A549 (cell line): Measurements from ENCODE around the gene SLX9. TPM values are rescaled to one million over a fixed set of nuclear protein-coding genes. Genes with fewer than 3 reads are reported as not detected.

ENCODE experiments used
- ATAC-seq, 2 experiments: fragments of 200-7000 bp in 1 of 2; fragments of >200 bp in 1 of 2; cut with Nextera tagmentation in 1 of 2; cut with Tn5 transposase in 1 of 2; 3 replicates each; pipeline versions ENCODE4 v1.8.0 to v1.9.1; 2018 to 2020; ENCODE audit warnings: mild to moderate bottlenecking in 1 of 2, moderate library complexity in 1 of 2
- CTCF ChIA-PET: fragments of 300-600 bp; sonication (Branson Sonifier 250); formaldehyde crosslinking; extraction: SDS; loops from one replicate; lab custom pipeline; 2021; ENCODE audit warnings: antibody characterized with exemption, inconsistent platforms; lab: Yijun Ruan, JAX
- POLR2A ChIA-PET: fragments of 350-600 bp; formaldehyde crosslinking; extraction: SDS; loops from one replicate; lab custom pipeline; 2021; ENCODE audit warnings: antibody characterized with exemption, inconsistent platforms; lab: Yijun Ruan, JAX
- DNase-seq, 2 experiments: peaks; one replicate each; pipeline versions ENCODE4 v3.0.0 to v3.0.0-alpha.2; 2011 to 2016; ENCODE audit warnings: low read depth in 1 of 2, low spot score in 1 of 2
- FAIRE-seq: peaks from 2 replicates; lab custom pipeline; 2011; peaks lifted over from hg19 to GRCh38; lab: Jason Lieb, UNC
- H3K27ac ChIP-seq, 2 experiments: fragments of >200 bp; sonication (Bioruptor Twin); formaldehyde crosslinking; 3 replicates each; pipeline ENCODE4 v1.5.1; 2016 to 2017
- H3K4me1 ChIP-seq: fragments of >200 bp; sonication (Bioruptor Twin); formaldehyde crosslinking; 3 replicates; pipeline ENCODE4 v1.6.1; 2016
- H3K4me2 ChIP-seq: fragments of >200 bp; sonication (Bioruptor Twin); formaldehyde crosslinking; 3 replicates; pipeline ENCODE4 v1.6.1; 2016
- H3K4me3 ChIP-seq: fragments of >200 bp; sonication (Bioruptor Twin); formaldehyde crosslinking; 3 replicates; pipeline ENCODE4 v1.5.1; 2016
- H3K9me3 ChIP-seq: fragments of >200 bp; sonication (Bioruptor Twin); formaldehyde crosslinking; 3 replicates; pipeline ENCODE4 v1.6.1; 2016
- ATOH8 ChIP-seq: fragments of 250-450 bp; sonication (Bioruptor Pico); IDR thresholded peaks from 2 replicates; pipeline ENCODE4 v1.5.0; 2020; ENCODE audit warnings: low read depth, mild to moderate bottlenecking, moderate library complexity
- BHLHE40 ChIP-seq: IDR thresholded peaks from 2 replicates; pipeline ENCODE4 v1.6.1; 2012; ENCODE audit warnings: low read depth, low read length, inconsistent platforms
- CBX8 ChIP-seq: fragments of 200-600 bp; sonication (generic); IDR thresholded peaks from 2 replicates; pipeline ENCODE4 v1.6.1; 2016
- CEBPB ChIP-seq, 2 experiments: fragments of >200 bp in 1 of 2; sonication (Bioruptor Twin) in 1 of 2; formaldehyde crosslinking in 1 of 2; IDR thresholded peaks; 2 replicates each; pipeline ENCODE4 v1.6.1; 2012 to 2016
- CHD2 ChIP-seq: fragments of 150-350 bp; IDR thresholded peaks from 2 replicates; pipeline ENCODE4 v1.6.1; 2014; ENCODE audit warnings: low read length; ENCODE audit not compliant: partially characterized antibody
- ESRRA ChIP-seq: fragments of 150-350 bp; IDR thresholded peaks from 2 replicates; pipeline ENCODE4 v1.6.1; 2014; ENCODE audit warnings: mild to moderate bottlenecking, low read length, borderline replicate concordance
- FOSB ChIP-seq: fragments of 250-450 bp; sonication (Bioruptor Pico); IDR thresholded peaks from 2 replicates; pipeline ENCODE4 v1.5.0; 2020; ENCODE audit warnings: mild to moderate bottlenecking, moderate library complexity
- FOXS1 ChIP-seq: fragments of 250-450 bp; sonication (Bioruptor Pico); IDR thresholded peaks from 2 replicates; pipeline ENCODE4 v1.5.0; 2020; ENCODE audit warnings: mild to moderate bottlenecking, moderate library complexity
- HDAC2 ChIP-seq: fragments of 200-600 bp; sonication (generic); IDR thresholded peaks from 2 replicates; pipeline ENCODE4 v1.6.1; 2016
- HES2 ChIP-seq: fragments of >200 bp; sonication (Bioruptor Twin); formaldehyde crosslinking; IDR thresholded peaks from 2 replicates; pipeline ENCODE4 v1.6.1; 2016
- HEYL ChIP-seq: fragments of 250-450 bp; sonication (Bioruptor Pico); IDR thresholded peaks from 2 replicates; pipeline ENCODE4 v1.8.0; 2021; ENCODE audit warnings: mild to moderate bottlenecking, moderate library complexity
- JUN ChIP-seq, 2 experiments: fragments of >200 bp; sonication (Bioruptor Twin); formaldehyde crosslinking; IDR thresholded peaks; 2 replicates in 1 of 2; 3 replicates in 1 of 2; pipeline ENCODE4 v1.6.1; 2016 to 2017
- KDM5A ChIP-seq: fragments of 200-600 bp; sonication (generic); IDR thresholded peaks from 2 replicates; pipeline ENCODE4 v1.6.1; 2016; ENCODE audit warnings: antibody characterized with exemption, mild to moderate bottlenecking
- MAFK ChIP-seq: fragments of 450-650 bp; IDR thresholded peaks from 2 replicates; pipeline ENCODE4 v1.6.1; 2014; ENCODE audit not compliant: partially characterized antibody
- MAX ChIP-seq: IDR thresholded peaks from 2 replicates; pipeline ENCODE4 v1.6.1; 2012
- MAZ ChIP-seq: fragments of 150-350 bp; IDR thresholded peaks from 2 replicates; pipeline ENCODE4 v1.6.1; 2014; ENCODE audit warnings: antibody characterized with exemption, low read depth, low read length, borderline replicate concordance
- NPAS2 ChIP-seq: fragments of 250-450 bp; sonication (Bioruptor Pico); IDR thresholded peaks from 2 replicates; pipeline ENCODE4 v1.8.0; 2022; ENCODE audit warnings: mild to moderate bottlenecking, moderate library complexity, borderline replicate concordance
- PHF8 ChIP-seq: fragments of 200-600 bp; sonication (generic); IDR thresholded peaks from 2 replicates; pipeline ENCODE4 v1.6.1; 2016; ENCODE audit warnings: low read depth, mild to moderate bottlenecking, antibody characterized with exemption, moderate library complexity, borderline replicate concordance
- POLR2A ChIP-seq: IDR thresholded peaks from 2 replicates; pipeline ENCODE4 v1.6.1; 2012; ENCODE audit warnings: mild to moderate bottlenecking, low read length
- POLR2AphosphoS2 ChIP-seq: conservative IDR thresholded peaks from 2 replicates; pipeline ENCODE4 v1.6.1; 2012; ENCODE audit warnings: low read length, improper control_type of control experiment, inconsistent platforms
- RAD21 ChIP-seq, 2 experiments: fragments of >200 bp in 1 of 2; sonication (Bioruptor Twin) in 1 of 2; formaldehyde crosslinking in 1 of 2; IDR thresholded peaks in 1 of 2; conservative IDR thresholded peaks in 1 of 2; 2 replicates in 1 of 2; 3 replicates in 1 of 2; pipeline ENCODE4 v1.6.1; 2012 to 2018; ENCODE audit warnings: inconsistent platforms in 1 of 2
- RARB ChIP-seq: fragments of 250-450 bp; sonication (Bioruptor Pico); IDR thresholded peaks from 2 replicates; pipeline ENCODE4 v1.8.0; 2021; ENCODE audit warnings: mild to moderate bottlenecking, moderate library complexity
- RFX5 ChIP-seq: fragments of 450-650 bp; IDR thresholded peaks from 2 replicates; pipeline ENCODE4 v1.7.1; 2014; ENCODE audit warnings: antibody characterized with exemption, mild to moderate bottlenecking, moderate library complexity
- SMC3 ChIP-seq: fragments of >200 bp; sonication (Bioruptor Twin); formaldehyde crosslinking; IDR thresholded peaks from 3 replicates; pipeline ENCODE4 v1.6.1; 2018; ENCODE audit warnings: inconsistent platforms
- TFCP2L1 ChIP-seq: fragments of 250-450 bp; sonication (Bioruptor Pico); IDR thresholded peaks from 2 replicates; pipeline ENCODE4 v1.5.0; 2021; ENCODE audit warnings: mild to moderate bottlenecking
- TP53 ChIP-seq: fragments of 250-450 bp; sonication (Bioruptor Pico); IDR thresholded peaks from 2 replicates; pipeline ENCODE4 v1.5.0; 2021; ENCODE audit warnings: mild to moderate bottlenecking, moderate library complexity
- ZC3H11A ChIP-seq: fragments of 450-650 bp; IDR thresholded peaks from 2 replicates; pipeline ENCODE4 v1.6.1; 2014; ENCODE audit warnings: antibody characterized with exemption, mild to moderate bottlenecking
- ZFP36 ChIP-seq: fragments of 450-650 bp; IDR thresholded peaks from 2 replicates; pipeline ENCODE4 v1.6.1; 2014; ENCODE audit warnings: borderline replicate concordance; ENCODE audit not compliant: partially characterized antibody
- ZSCAN20 ChIP-seq: fragments of 250-450 bp; sonication (Bioruptor Pico); IDR thresholded peaks from 2 replicates; pipeline ENCODE4 v1.8.0; 2022; ENCODE audit warnings: mild to moderate bottlenecking, moderate library complexity
- WGBS: methylation state at CpG from one replicate; pipeline ENCODE4 v1.1.6; 2017; ENCODE audit errors: missing lambda C conversion rate; 5-methylcytosine and 5-hydroxymethylcytosine counted together
- polyA plus RNA-seq, 4 experiments: library from polyadenylated mRNA; depleted of rRNA in 3 of 4; stranded (reverse); fragments of >200 nt; fragmentation: RNase III in 1 of 4; extraction: RNeasy Plus Mini Kit Qiagen cat#74134 plus additional on column Dnase treatment in 1 of 4; gene quantifications; 2 replicates in 3 of 4; 3 replicates in 1 of 4; pipeline ENCODE4 v1.2.3, GENCODE V29; 2011 to 2017

SLX9 gene
- polyA plus RNA-seq, 2 of the 4 experiments (the other 2 are of a cell fraction): 26.9 to 40.6 TPM

- Histone ChIP-seq H3K4me1 (peaks cover 5% of the 10 kb centered on the region; the same call in 2 of the 3 replicates), H3K9me3 (no peaks in the 10 kb centered on the region)
- CTCF ChIA-PET: interaction anchor here (1.5 kb wide), 1 partner anchor 55 kb away, joined by 4 read pairs; no protein-coding TSS in a partner anchor
- POLR2A ChIA-PET: no interaction called here
- 75% methylated on average over 27 of the region's 40 CpGs for WGBS
- no peak for TF ChIP-seq MAZ
- no peak for TF ChIP-seq MAFK
- no peak for TF ChIP-seq JUN (IDR thresholded peaks at IDR 0.05)
- TF ChIP-seq ESRRA: no peak
- no peak for TF ChIP-seq NPAS2
- TF ChIP-seq SMC3: no peak
- TF ChIP-seq CEBPB (IDR thresholded peaks at IDR 0.05): no peak
- no peak for TF ChIP-seq RAD21 (conservative IDR thresholded peaks at IDR 0.05 in 1 of 2, IDR thresholded peaks at IDR 0.05 in 1 of 2)
- TF ChIP-seq CBX8: no peak
- no peak for TF ChIP-seq MAX
- TF ChIP-seq KDM5A: no peak
- no peak for TF ChIP-seq PHF8
- no peak for TF ChIP-seq ZFP36
- no peak for TF ChIP-seq ATOH8 (CRISPR knock-in tag)
- no peak for TF ChIP-seq HDAC2
- TF ChIP-seq BHLHE40: no peak
- TF ChIP-seq POLR2A: no peak
- no peak for TF ChIP-seq ZC3H11A
- no peak for TF ChIP-seq CHD2
- TF ChIP-seq, all 56 proteins: peak for 0
- no peak for ATAC-seq
- Histone ChIP-seq H3K27ac (no peak overlapping the region), H3K4me3 (no peak overlapping the region), H3K4me2 (no peak overlapping the region)
- no peak for FAIRE-seq
- DNase-seq: no peak
These were observed 64.8 kb downstream of the SLX9 start for GRCh38 chr21:45004481-45005247.

- Histone ChIP-seq H3K4me1 (no peaks in the 10 kb centered on the region; the same call in 2 of the 3 replicates), H3K4me2 (no peak overlapping the region), H3K27ac (no peak overlapping the region), H3K4me3 (no peak overlapping the region), H3K9me3 (no peaks in the 10 kb centered on the region)
- ChIA-PET POLR2A (no interaction called here), CTCF (no interaction called here)
- no peak for TF ChIP-seq ZSCAN20 (CRISPR knock-in tag)
- no peak for TF ChIP-seq FOSB (CRISPR knock-in tag)
- no peak for TF ChIP-seq MAX
- TF ChIP-seq ZFP36: no peak
- TF ChIP-seq POLR2AphosphoS2: no peak
- TF ChIP-seq RARB: no peak
- no peak for TF ChIP-seq FOXS1
- no peak for TF ChIP-seq KDM5A
- no peak for TF ChIP-seq HES2
- no peak for TF ChIP-seq TP53 (CRISPR knock-in tag)
- no peak for TF ChIP-seq TFCP2L1 (CRISPR knock-in tag)
- TF ChIP-seq ATOH8 (CRISPR knock-in tag): no peak
- TF ChIP-seq RFX5: no peak
- no peak for TF ChIP-seq RAD21 (conservative IDR thresholded peaks at IDR 0.05 in 1 of 2, IDR thresholded peaks at IDR 0.05 in 1 of 2)
- no peak for TF ChIP-seq CHD2
- no peak for TF ChIP-seq HEYL (CRISPR knock-in tag)
- no peak for TF ChIP-seq ZC3H11A
- ATAC-seq: no peak
- 67% methylated on average over 9 of the region's 9 CpGs for WGBS
- FAIRE-seq: no peak
- no peak for DNase-seq
These were observed 66.8 kb downstream of the SLX9 start for GRCh38 chr21:45006536-45007095.
